Measurements from ENCODE around the gene FRMPD2.

FRMPD2 gene

GRCh38 chr10:48243487-48243886, 31.0 kb downstream of the FRMPD2 start:
- TF ChIP-seq, protein P1, sequence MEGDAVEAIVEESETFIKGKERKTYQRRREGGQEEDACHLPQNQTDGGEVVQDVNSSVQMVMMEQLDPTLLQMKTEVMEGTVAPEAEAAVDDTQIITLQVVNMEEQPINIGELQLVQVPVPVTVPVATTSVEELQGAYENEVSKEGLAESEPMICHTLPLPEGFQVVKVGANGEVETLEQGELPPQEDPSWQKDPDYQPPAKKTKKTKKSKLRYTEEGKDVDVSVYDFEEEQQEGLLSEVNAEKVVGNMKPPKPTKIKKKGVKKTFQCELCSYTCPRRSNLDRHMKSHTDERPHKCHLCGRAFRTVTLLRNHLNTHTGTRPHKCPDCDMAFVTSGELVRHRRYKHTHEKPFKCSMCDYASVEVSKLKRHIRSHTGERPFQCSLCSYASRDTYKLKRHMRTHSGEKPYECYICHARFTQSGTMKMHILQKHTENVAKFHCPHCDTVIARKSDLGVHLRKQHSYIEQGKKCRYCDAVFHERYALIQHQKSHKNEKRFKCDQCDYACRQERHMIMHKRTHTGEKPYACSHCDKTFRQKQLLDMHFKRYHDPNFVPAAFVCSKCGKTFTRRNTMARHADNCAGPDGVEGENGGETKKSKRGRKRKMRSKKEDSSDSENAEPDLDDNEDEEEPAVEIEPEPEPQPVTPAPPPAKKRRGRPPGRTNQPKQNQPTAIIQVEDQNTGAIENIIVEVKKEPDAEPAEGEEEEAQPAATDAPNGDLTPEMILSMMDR (IDR thresholded peaks at IDR 0.05; ENCODE audit: control extremely low read depth, extremely low read depth, low read depth, missing control alignments): no peak
- ChIA-PET CTCF (no interaction called here), POLR2A (no interaction called here)
- no peak for DNase-seq (ENCODE audit: extremely low spot score)

DNA sequence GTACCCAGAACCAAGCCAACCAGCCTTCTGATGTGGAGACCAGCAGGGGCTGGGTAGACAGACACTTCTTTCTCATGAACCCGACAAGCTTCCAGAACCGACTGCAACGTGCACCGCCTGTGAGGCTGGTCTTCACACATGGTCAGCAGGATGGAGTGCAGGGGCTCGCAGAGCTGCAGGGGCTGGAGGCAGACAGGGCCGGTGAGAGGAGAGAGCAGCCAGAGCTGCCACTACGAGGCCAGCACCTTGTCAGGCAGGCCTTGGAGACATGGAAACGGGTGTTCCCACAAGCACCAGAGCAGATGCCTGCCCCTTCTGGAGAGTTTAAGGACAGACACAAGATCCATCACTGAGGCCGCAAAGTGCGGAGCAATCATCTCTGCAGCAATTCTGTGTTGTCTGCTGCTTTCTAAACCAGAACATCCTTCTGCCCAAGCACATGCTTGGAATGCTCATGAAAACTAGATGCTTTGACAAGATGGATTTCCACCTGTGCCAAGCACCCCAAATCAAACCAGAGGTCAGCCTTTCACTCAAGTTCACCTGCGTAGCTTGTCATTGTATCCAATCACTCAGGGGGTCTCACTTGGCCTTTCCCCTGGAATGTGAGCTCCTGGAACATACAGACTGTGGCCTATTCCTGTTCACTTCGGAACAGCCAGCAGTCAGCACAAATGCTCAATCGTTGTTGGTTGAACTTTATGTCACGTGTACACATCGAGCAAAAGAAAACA, 32.2 kb downstream of the FRMPD2 start:
- no peak for DNase-seq (ENCODE audit: extremely low spot score)
- POLR2A ChIA-PET: no interaction called here
- CTCF ChIA-PET: interaction anchor here (0.6 to 1.3 kb wide), 2 partner anchors 11 to 726 kb away, joined by 3 read pairs; no protein-coding TSS in a partner anchor
- TF ChIP-seq, protein P1 (IDR thresholded peaks at IDR 0.05; ENCODE audit: control extremely low read depth, extremely low read depth, low read depth, missing control alignments): no peak

- TF ChIP-seq, protein P1 (IDR thresholded peaks at IDR 0.05; ENCODE audit: control extremely low read depth, extremely low read depth, low read depth, missing control alignments): no peak
- ChIA-PET CTCF (no interaction called here), POLR2A (no interaction called here)
- no peak for DNase-seq (ENCODE audit: extremely low spot score)
Measured at GRCh38 chr10:48241332-48241731, 33.2 kb downstream of the FRMPD2 start.

GRCh38 chr10:48240196-48240595, 34.3 kb downstream of the FRMPD2 start:
- CTCF ChIA-PET: interaction anchor here (2.1 kb wide), 1 partner anchor 13 kb away, joined by 5 read pairs; no protein-coding TSS in a partner anchor
- TF ChIP-seq, protein P1 (IDR thresholded peaks at IDR 0.05; ENCODE audit: control extremely low read depth, extremely low read depth, low read depth, missing control alignments): no peak
- DNase-seq (ENCODE audit: extremely low spot score): no peak
- POLR2A ChIA-PET: no interaction called here

- ChIA-PET POLR2A (no interaction called here), CTCF (interaction anchor here (2.1 kb wide), 1 partner anchor 12 kb away, joined by 5 read pairs; no protein-coding TSS in a partner anchor)
- TF ChIP-seq, protein P1 (IDR thresholded peaks at IDR 0.05; ENCODE audit: control extremely low read depth, extremely low read depth, low read depth, missing control alignments): no peak
- no peak for DNase-seq (ENCODE audit: extremely low spot score)
Measured at GRCh38 chr10:48239618-48240017, 34.9 kb downstream of the FRMPD2 start.

DNA sequence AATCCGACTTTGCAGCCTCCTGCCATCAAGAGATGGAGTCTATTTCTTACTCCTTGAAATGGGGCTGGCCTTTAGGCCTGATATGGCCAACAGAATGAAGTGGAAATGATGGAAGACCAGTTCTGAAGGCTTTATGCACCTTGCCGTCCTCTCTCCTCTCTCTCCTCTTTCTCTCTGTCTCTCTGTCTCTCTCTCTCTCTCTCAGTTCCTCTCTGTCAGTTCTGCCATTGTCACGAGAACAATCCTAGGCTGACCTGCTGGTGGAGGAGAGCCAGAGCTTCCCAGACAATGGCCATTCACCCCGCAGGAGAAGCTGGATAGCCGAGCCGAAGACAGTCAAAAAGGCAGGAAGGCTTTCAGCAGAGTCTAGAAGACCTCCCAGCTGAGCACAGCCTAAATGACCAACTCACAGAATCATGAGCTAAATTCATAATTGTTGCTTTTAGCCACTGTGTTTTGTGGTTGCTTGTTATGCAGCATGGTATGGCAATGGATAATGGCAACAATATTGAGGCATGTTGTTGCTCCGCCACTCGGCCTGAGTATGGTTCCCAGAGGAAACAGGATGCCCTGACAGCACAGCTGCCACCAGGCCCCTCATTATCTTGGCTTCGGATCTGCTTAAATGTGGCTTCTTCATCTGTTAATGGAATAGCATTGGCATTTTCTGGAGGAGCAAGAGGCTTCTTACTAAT, 35.5 kb downstream of the FRMPD2 start:
- ChIA-PET CTCF (interaction anchor here (2.0 to 2.1 kb wide), 2 partner anchors 12 to 29 kb away, joined by 4 to 5 read pairs; no protein-coding TSS in a partner anchor), POLR2A (no interaction called here)
- TF ChIP-seq, protein P1 (IDR thresholded peaks at IDR 0.05; ENCODE audit: control extremely low read depth, extremely low read depth, low read depth, missing control alignments): no peak
- no peak for DNase-seq (ENCODE audit: extremely low spot score)
